Hindlimb muscle (tissue), 1 donor: ENCODE measurements around the gene RAVER1. TPM values are rescaled to one million over a fixed set of nuclear protein-coding genes. Genes with fewer than 3 reads are reported as not detected.
"Not testable (repeated sequence)": the region's sequence is repeated elsewhere in the genome, so short reads cannot be mapped to it uniquely, and the experiment has no call there.

ENCODE experiments used
- DNase-seq: peaks from one replicate; pipeline ENCODE4 v3.0.0-alpha.2; 2013
- polyA plus RNA-seq: library from polyadenylated mRNA; unstranded; fragments of 120-200 nt; gene quantifications from one replicate; pipeline ENCODE4 v1.2.1, GENCODE V29; 2013; ENCODE audit not compliant: insufficient read length

RAVER1 gene, protein sequence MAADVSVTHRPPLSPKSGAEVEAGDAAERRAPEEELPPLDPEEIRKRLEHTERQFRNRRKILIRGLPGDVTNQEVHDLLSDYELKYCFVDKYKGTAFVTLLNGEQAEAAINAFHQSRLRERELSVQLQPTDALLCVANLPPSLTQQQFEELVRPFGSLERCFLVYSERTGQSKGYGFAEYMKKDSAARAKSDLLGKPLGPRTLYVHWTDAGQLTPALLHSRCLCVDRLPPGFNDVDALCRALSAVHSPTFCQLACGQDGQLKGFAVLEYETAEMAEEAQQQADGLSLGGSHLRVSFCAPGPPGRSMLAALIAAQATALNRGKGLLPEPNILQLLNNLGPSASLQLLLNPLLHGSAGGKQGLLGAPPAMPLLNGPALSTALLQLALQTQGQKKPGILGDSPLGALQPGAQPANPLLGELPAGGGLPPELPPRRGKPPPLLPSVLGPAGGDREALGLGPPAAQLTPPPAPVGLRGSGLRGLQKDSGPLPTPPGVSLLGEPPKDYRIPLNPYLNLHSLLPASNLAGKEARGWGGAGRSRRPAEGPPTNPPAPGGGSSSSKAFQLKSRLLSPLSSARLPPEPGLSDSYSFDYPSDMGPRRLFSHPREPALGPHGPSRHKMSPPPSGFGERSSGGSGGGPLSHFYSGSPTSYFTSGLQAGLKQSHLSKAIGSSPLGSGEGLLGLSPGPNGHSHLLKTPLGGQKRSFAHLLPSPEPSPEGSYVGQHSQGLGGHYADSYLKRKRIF
- polyA plus RNA-seq = 18.4 TPM

DNA sequence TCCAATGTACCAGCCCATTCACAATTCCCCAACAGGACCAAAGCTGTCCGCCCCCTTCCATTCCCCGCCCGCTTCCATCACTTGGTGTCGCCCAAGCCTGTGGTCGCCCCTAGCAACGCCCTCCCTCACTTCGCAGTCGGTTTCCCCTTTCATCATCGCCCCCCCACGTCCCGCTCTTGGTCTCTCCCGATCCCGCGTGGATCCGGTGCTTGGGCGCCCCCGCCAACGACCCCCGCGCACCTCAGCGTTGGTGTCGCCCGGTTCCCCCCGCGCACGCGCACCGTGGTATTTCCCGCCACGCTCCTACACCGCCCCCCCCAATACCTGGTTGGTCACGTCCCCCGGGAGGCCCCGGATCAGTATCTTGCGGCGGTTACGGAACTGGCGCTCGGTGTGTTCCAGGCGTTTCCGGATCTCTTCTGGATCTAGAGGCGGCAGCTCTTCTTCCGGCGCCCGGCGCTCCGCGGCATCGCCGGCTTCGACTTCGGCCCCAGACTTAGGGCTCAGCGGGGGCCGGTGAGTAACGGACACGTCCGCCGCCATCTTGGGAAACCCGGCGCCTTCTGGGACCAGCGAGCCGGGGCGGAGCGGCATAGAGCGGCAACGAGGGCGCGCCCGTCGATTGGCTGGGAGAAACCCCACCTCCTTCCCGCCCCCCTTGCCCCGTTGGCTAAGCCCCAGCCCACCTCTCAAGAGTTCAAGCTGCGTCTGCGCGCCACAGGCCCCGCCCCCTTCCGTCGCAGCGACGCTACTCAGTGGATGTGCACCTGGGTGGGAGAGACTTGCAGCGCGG, at the start of gene RAVER1:
Gene RAVER1, minus strand, starts transcription at position 565 of the 793 bp plus-strand sequence. Its CDS starts 22 bp downstream, at position 543.
- peak; percentile 97 for DNase-seq

DNA sequence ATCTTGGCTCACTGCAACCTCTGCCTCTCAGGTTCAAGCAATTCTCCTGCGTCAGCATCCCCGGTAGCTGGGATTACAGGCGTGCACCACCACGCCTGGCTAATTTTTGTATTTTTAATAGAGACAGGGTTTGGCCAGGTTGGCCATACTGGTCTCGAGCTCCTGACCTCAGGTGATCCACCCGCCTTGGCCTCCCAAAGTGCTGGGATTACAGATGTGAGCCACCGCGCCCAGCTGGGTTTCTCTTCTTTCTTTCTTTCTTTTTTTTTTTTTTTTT, 49.8 kb upstream of the RAVER1 start:
- not testable (repeated sequence) for DNase-seq

DNA sequence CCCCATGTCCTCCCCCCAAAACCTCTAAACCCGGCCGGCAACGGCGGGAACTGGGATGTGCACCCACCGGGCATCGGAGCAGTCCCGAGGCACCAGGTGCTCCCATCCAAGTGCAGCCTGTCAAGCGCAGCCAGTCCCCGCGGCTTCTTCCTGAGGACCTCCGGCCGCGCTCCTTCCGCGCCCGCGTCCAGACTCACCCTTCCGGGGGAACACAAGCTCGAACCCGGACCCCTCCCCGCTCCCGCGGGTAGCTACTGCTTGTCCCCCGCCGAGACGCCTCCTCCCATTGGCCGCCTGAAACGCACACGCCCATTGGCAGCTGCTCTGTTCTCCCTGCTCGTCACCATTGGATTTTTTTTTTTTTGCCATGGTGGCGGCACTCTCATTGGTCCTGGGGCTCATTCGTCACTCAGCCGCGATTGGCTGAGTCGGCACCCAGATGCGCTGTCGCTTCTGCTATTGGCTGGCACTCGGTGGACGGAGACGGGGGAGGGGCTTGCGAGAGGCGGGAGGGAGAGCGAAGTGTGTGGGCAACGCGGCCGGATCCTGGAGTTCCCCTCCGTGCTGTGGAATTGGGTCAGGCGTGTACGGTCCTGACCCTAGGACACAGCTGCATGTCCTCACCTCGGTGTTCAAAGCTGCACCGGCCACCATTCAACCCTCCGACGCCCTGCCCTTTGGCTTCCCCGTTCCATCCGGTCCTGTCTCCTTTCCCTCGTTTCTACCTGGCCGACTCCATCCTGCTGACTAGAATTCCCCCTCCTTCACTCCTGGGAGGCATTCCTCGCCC, 47.2 kb upstream of the RAVER1 start, which contains the start of gene TYK2:
Gene TYK2, minus strand, starts transcription at position 260 of the 790 bp plus-strand sequence. CDS start 2,166 bp downstream, outside the sequence.
- peak; percentile 99 for DNase-seq

DNA sequence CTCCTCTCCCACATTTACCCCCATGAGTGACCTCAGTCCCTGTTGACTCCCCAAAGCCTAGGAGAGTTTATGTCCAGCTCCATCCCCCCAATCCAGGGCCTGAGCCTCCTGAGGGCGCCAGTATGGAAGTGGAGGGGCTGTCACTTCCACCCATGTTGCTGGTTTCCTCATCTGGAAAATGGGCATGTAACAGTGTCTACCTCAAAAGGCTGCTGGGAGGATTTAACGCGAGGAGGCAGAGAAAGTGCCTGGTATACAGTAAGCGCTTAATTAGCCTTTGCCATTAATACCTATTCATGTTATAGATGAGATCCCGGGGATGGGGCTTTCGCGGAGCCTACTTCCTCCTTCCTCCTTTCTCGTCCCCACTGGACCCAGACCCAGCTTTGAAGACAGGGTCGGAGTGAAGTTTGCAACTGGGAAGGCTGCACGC, 46.6 kb upstream of the RAVER1 start:
- DNase-seq = no peak

DNA sequence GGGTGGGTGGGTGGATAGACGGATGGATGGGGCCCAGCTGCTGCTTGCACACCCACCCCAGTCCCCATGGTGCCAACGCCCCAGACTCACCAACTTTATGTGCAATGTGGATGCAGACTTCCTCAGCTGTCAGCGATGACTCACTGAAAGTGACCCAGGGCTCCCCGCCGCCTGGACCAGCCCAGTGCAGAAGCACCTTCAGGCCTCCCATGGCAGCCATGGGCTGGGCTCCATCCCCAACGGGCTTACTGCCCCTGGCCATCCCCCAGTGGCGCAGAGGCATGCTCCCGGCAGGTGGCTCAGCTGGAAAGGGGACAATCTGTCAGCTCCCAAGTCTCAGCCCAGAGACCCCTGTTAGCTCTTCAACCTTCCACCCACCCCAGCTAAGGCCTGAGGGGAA, 44.8 kb upstream of the RAVER1 start:
- no peak for DNase-seq

DNA sequence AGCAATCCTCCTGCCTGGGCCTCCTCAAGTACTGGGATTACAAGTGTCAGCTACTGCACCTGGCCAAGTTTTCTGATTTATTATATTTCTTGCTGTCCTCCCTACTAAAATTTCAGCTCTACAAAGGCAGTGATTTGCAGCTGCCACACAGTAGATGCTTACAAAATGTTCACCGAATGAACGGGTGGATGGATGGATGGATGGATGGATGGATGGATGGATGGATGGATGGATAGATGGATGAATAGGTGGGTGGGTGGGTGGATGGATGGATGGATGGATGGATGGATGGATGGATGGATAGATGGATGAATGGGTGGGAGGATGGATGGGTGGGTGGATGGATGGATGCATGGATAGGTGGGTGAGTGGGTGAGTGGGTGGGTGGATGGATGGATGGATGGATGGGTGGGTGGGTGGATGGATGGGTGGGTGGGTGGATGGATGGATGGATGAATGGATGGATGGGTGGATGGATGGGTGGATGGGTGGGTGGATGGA, 43.9 kb upstream of the RAVER1 start:
- DNase-seq = not testable (repeated sequence)

DNA sequence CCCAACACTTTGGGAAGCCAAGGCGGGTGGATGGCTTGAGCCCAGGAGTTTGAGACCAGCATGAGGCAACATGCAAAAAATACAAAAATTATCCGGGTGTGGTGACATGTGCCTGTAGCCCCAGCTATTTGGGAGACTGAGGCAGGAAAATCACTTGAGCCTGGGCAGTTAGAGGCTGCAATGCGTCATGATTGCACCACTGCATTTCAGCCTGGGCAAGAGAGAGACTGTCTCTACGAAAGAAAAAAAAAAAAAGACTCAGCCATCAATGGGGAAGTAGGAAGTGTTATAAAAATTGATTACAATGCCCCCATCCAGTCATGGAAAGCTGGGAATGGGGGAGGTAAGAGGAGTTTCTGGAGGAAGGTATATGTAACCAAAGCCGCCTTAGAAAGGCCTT, 41.6 kb upstream of the RAVER1 start:
- DNase-seq = no peak

DNA sequence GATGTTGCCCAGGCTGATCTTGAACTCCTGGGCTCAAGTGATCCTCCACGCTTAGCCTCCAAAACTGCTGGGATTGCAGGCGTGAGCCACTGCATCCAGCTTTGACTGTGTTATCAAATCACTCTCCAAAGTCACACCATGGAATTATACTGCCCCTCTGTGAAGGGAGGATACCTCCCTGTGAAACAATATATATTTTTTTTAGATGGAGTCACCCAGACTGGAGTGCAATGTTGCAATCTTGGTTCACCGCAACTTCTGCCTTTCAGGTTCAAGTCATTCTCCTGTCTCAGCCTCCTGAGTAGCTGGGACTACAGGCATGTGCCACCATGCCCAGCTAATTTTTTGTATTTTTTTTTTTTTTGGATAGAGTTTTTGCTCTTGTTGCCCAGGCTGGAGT, 39.4 kb upstream of the RAVER1 start:
- DNase-seq = no peak

DNA sequence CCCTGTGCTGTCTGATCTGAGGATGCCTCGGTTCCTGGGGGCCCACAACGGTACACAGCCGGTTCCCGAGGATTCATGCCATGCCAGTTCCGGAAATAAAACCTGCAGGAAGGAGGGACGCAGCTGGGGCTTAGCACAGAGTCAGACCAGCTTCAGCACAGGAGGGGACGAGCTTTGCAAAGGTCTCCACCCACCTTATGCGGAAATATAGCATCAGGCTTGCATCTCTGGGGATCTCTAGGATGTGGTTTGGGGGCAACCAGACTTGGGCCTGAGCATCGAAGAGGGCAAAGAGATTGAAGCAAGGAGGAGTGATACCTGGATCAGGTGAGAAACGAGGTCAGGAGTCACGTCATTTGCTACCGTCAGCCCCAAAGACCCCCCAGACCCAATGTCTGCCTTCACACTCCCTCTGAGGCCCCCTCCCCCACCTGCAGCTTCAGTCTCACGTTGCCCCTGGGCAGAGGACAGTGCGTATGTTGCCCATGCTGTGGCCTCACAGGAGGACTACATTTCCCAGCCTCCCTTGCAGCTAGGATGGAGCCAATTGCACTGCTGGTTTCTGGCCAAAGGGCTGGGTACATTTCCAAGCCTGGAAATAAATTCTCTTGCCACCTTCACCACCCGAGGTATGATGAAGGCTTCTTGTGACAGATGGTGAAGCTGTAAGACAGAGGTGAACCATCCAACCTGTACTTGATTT, 34.9 kb upstream of the RAVER1 start:
- no peak for DNase-seq

DNA sequence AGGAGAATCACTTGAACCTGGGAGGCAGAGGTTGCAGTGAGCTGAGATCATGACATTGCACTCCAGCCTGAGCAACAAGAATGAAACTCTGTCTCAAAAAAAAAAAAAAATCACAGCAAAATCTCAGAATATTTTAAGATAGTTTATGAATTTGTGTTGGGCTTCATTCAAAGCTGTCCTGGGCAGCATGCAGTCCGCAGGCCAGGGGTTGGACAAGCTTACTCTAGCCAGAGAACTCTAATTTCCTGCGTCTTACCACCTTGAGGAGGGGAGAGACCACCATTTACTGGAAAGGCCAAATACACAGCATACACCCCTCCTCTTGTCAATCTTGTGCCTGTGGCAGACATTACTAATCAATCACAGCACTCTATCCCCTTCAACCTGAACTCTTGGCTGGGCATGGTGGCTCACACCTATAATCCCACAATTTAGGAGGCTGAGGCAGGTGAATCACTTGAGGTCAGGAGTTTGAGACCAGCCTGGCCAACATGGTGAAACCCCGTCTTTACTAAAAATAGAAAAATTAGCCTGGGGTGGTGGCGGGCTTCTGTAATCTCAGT, 33.7 kb upstream of the RAVER1 start:
- DNase-seq = not testable (repeated sequence)

DNA sequence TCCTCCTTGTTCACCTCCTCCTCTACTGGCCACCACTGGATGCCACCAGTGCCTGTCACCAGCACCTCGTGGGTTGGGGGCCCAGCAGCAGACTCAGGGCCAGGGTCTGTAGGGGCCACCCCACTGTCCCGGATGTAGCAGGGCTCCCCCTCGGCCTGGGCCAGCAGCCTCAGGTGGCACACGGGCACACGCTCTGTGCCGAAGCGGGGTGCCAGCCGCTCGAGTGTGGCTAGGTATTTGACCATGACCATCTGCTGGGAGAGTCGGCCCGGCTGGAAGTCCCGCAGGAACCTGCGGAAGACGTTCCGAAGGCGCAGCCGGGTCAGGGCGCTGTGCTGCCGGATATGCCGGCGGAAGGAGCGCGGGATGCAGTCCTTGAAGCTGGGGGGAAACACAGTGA, 32.2 kb upstream of the RAVER1 start:
- DNase-seq = no peak

DNA sequence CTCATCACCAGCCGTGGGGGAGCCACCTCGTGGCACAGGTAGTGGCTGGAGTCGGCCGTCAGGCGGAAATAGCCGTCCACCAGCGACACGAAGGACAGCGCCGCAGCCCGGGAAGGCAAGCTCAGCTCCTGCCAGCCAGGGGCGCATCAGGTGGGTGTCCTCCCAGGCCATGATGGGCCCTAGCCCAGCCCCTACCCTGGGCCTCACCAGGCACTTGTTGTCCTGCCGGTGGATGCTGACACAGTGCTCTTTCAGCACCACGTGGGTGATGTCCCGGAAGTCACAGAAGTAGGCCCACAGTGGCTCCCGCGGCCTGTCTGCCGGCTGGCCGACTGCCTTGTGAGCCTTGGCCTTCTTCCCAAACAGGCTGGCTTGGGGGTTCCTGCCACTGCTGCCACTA, 31.3 kb upstream of the RAVER1 start:
- no peak for DNase-seq

DNA sequence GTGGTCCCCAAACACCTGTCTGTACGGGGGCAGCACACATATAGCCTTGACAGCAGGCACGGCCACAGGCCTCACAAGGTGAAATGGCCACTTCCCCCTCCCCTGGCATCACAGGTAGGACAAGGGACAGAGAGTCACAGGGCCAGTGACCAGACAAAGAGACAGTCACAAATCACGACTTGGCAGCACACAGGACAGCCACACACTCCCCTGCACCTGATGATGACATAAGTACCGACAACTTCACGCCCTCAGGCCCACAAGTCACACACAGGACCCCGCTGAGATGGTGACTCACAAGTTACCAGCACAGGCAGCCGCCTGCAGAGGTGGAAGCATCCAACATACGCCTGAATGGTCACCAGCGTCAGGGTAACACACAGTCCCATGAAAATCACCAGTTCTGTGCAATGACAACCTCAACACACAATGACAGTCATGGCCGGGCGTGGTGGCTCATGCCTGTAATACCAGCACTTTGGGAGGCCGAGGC, 30.5 kb upstream of the RAVER1 start:
- no peak for DNase-seq

DNA sequence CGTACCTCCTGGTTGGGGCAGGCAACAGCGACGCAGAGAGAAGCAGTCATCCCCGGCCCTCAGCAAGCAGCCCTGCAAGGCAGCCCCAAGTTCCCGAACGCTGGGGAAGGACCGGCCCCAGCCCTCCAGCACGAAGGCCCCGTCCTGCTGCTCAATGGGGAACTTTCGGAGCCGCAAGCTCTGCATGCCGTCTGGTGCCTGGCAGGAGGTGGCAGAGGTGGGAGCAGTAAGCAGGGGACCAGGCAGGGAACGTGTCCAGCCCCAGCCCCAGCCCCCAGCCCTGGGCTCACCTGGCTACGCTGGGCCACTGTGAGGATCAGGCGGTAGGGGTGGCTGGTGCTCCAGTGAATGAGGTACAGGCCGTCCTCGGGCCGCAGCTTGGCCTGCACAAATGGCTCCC, 28.9 kb upstream of the RAVER1 start:
- no peak for DNase-seq

DNA sequence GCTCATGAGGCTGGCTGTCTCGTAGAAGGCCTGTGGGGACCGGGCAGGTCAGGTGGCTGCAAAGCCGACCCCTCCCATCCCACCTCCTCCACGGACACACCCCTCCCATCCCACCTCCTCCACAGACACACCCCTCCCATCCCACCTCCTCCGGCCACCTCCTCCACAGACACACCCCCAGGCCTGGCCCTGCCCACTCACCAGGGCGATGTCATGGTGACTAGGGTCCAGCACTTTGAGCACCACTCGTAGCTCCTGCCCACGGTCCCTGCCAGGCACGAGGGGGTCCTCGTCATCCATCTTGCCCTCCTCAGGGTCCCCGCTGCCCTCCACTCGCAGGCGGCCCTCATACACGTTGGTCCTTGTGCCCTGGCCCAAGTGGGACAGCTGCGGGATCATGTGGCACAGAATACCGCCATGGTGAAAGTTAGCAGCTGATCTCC, 28.3 kb upstream of the RAVER1 start:
- no peak for DNase-seq

DNA sequence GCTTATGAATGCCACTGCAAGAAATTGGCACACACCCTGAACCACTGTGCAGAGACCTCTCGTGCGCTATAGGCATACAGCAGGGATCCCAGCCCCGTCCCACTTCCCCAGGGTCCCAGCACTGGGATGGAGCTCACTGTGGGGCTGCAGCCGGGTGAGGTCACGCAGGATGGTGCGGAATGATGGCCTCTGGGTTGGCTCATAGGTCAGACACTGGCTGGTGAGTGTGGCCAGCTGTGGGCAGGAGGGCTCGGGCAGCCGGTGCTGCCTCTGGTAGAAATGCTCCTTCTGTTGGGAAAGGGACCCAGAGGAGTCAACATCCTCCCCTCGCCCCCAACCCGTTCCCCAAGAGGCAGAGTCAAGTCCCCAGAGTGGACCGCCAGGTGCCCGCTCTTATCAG, 23.1 kb upstream of the RAVER1 start:
- DNase-seq = no peak

DNA sequence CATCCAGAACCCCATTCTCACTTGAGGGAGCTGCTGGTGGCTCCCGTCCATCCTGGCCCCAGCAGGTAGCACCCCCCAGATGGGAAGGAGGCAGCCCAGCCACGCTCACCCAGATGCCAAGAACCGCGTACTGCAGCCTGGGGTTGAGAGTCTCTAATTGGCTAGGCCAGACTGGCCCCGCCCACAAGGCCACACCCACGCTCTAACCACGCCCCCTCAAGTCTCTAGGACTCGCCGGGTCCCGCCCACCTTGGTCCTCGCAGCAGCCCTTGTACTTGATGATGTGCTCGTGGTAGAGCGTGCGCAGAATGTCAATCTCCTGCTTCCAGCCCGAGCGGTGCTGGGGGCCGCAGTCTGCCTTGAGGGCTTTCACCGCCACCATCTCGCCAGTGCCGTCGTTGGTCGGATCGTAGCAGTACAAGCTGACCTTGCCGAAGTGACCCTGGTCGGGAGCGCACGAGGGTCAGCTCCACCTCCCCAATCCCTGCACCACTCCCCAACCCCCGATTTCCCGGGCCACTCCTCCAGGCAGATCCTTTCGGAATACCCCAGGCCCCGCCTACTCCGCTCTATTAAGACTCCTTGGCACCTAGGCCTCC, 20.6 kb upstream of the RAVER1 start:
- DNase-seq = no peak

DNA sequence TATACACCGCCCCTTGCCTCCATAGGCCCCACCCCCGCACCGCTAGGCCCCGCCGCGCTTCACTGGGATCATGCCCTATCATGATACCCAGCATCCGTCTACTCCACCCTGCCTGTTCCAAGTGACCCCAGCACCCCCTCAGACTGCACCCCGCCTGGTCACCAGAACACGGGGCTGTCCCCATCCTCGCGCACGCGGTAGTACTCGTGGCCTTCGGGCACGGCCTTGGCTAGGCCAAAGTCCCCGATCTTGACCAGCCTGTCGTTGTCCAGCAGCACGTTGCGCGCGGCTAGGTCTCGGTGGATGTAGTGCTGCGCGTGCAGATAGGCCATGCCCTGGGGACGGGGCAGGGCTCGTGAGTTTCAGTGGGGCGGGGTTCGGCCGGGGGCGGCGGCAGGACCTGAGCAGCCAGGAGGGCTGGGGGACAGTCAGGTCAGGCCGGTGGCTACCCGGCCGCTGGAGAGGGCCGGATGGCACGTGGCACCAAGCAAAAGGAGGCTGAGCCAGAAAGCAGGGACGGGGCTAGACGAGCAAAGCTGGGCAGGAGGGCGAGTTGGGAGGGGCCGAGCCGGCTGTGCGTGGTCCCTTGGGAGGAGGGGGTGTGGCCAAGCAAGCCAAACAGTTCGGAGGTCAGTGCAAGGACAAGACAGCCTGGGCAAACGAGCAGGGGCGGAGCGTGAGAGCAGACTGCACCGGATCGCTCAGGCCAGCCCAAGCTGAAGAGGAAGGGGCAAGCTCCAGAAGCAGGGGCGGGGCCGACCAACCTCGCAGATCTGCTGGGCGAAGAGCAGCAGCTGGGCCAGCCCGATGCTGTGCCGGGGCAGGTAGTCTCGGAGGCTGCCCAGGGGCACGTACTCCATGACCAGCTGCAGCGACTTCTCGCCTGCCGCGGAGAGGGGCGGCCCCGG, 19.7 kb upstream of the RAVER1 start:
- DNase-seq = peak; percentile 64

DNA sequence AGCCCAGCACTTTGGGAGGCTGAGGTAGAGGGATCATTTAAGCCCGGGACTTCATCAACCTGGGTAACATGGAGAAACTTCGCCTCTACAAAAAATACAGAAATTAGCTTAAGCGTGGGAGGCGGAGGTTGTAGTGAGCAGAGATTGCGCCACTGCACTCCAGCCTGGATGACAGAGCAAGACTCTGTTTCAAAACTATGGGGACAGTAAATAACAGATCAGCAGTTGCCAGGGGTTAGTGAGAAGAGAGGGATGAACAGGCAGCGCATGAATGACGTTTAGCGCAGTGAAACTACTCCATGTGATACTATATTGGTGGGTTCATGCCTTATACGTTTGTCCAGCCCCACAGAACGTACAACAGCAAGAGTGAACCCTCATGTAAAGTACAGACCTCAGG, 13.2 kb upstream of the RAVER1 start:
- no peak for DNase-seq
